BLaER1 (cell line): Measurements from ENCODE around the gene TSPAN18.

Source experiments
- H3K27ac ChIP-seq: shearing (Covaris generic); formaldehyde crosslinking; 2 replicates; pipeline ENCODE4 v1.8.1; 2022
- H3K27me3 ChIP-seq: shearing (Covaris generic); formaldehyde crosslinking; 2 replicates; pipeline ENCODE4 v1.8.1; 2022
- H3K36me3 ChIP-seq: shearing (Covaris generic); formaldehyde crosslinking; 2 replicates; pipeline ENCODE4 v1.8.1; 2022
- H3K4me1 ChIP-seq: shearing (Covaris generic); formaldehyde crosslinking; 2 replicates; pipeline ENCODE4 v1.8.1; 2022
- H3K4me2 ChIP-seq: shearing (Covaris generic); formaldehyde crosslinking; 2 replicates; pipeline ENCODE4 v1.8.1; 2022
- H3K4me3 ChIP-seq: shearing (Covaris generic); formaldehyde crosslinking; 2 replicates; pipeline ENCODE4 v1.8.1; 2022
- H3K9ac ChIP-seq: shearing (Covaris generic); formaldehyde crosslinking; 2 replicates; pipeline ENCODE4 v1.8.1; 2022
- H3K9me3 ChIP-seq: shearing (Covaris generic); formaldehyde crosslinking; 2 replicates; pipeline ENCODE4 v1.8.1; 2022
- H4K20me1 ChIP-seq: shearing (Covaris generic); formaldehyde crosslinking; 2 replicates; pipeline ENCODE4 v1.8.1; 2022
- Cebpa-rat ChIP-seq: shearing (Covaris generic); IDR thresholded peaks from 2 replicates; pipeline ENCODE4 v1.8.1; 2022

TSPAN18 gene

DNA sequence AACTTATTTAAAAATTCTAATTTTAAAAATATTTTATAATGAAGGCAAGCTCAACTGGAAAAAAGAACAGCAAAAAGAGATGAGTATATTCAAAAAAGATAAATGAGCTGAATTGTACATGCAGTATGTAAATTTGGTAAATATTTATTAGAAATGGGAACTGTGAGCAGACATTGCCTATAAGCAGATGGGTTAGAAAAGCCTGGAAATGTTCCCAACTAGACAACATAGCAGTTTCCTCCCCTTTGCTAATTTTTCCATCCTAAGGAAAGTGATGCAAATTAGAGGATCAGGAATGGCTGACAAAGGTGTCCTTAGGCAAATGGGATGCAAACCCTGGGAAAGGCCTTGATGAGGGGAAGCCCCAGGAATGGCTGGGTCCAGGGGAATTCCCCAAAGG is 186.7 kb downstream of the TSPAN18 start:
- no peaks in the 10 kb centered on the region for H3K27me3 ChIP-seq

DNA sequence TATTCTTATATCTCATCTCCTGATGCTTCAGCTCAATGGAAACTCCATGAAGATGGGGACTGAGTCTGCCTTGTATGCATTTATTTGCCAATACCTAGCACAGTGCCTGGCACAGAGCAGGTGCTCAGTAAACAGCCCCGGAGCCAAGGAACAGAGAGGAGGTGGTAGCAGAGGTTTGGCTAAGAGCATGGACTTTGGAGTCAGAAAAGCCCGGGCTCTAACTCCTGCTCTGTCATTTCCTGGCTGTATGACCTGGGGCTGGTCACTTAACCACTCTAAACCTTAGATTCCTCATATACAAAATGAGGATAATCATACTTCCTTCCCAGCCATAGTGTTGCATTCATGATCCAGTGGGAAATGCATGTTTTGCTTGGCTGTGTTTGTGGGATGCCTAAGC is 187.3 kb downstream of the TSPAN18 start:
- Histone ChIP-seq H3K4me3 (no peak overlapping the region), H3K9me3 (no peaks in the 10 kb centered on the region), H3K4me1 (peaks cover 80% of the 10 kb centered on the region), H3K4me2 (peak overlapping the region; percentile 81), H3K9ac (no peak overlapping the region), H3K27me3 (no peaks in the 10 kb centered on the region), H3K36me3 (no peaks in the 10 kb centered on the region), H3K27ac (no peak overlapping the region), H4K20me1 (peaks cover 16% of the 10 kb centered on the region; the same call in 1 of the 2 replicates)
- no peak for TF ChIP-seq Cebpa-rat

More for the DNA sequence above, 186.7 kb downstream of the TSPAN18 start:
- H3K4me2 ChIP-seq, result no peak overlapping the region
- peaks cover 80% of the 10 kb centered on the region for H3K4me1 ChIP-seq
- no peak overlapping the region for H3K27ac ChIP-seq
- no peak overlapping the region for H3K9ac ChIP-seq
- no peaks in the 10 kb centered on the region for H3K9me3 ChIP-seq
- no peak for TF ChIP-seq Cebpa-rat
- no peak overlapping the region for H3K4me3 ChIP-seq
- peaks cover 16% of the 10 kb centered on the region; the same call in 1 of the 2 replicates for H4K20me1 ChIP-seq
- H3K36me3 ChIP-seq, result no peaks in the 10 kb centered on the region

DNA sequence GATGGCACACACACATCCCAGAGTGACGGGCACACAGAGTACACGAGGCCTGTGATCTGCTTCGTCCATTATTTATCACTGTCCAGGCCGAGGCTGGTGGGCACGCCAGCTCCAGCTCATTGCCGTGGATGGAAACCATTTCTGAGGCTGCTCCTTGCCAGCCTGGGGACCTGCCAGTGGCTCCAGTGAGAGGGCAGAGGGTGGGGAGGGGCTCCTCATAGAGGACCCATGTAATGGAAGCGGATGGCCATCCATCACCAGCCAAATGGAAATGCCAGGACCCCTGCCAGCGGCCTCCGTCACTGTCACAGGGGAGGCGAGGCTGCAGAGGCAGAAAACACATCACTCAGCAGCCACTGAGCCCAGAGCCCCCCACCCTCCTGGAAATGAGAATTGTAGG is 188.2 kb downstream of the TSPAN18 start:
- Histone ChIP-seq H3K27me3 (no peaks in the 10 kb centered on the region), H3K36me3 (no peaks in the 10 kb centered on the region), H3K9ac (peak overlapping the region; percentile 39; the same call in 1 of the 2 replicates), H3K27ac (peak overlapping the region; percentile 52), H3K4me2 (peak overlapping the region; percentile 81), H4K20me1 (peaks cover 16% of the 10 kb centered on the region; the same call in 1 of the 2 replicates), H3K4me1 (peaks cover 80% of the 10 kb centered on the region), H3K9me3 (no peaks in the 10 kb centered on the region), H3K4me3 (no peak overlapping the region)
- no peak for TF ChIP-seq Cebpa-rat

DNA sequence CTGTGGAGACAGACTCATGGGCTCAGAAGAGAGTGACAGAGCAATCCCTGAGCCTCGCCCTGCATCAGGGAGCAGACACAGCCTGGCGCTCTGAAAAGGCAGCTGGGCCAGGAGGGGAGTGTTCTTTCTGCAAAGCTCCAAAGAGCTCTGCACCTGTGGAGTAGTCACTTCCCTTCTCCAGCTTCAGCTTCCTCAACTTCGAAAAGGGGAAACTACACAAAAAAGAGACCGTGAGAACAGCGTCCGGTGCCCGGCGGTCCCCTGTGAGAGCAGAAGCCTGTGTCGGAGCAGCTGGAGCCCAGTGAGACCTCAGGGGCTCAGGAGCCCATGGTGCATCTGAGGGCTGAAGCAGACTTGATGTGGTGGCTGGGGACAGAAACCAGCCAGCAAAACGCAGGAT is 188.9 kb downstream of the TSPAN18 start:
- H3K9me3 ChIP-seq, result no peaks in the 10 kb centered on the region
- peak overlapping the region; percentile 81 for H3K4me2 ChIP-seq
- no peaks in the 10 kb centered on the region for H3K36me3 ChIP-seq
- H3K27me3 ChIP-seq, result no peaks in the 10 kb centered on the region
- no peak overlapping the region for H3K4me3 ChIP-seq
- TF ChIP-seq Cebpa-rat, result no peak
- H3K9ac ChIP-seq, result peak overlapping the region; percentile 39; the same call in 1 of the 2 replicates
- H3K4me1 ChIP-seq, result peaks cover 79% of the 10 kb centered on the region
- H4K20me1 ChIP-seq, result peaks cover 16% of the 10 kb centered on the region; the same call in 1 of the 2 replicates
- peak overlapping the region; percentile 58 for H3K27ac ChIP-seq

DNA sequence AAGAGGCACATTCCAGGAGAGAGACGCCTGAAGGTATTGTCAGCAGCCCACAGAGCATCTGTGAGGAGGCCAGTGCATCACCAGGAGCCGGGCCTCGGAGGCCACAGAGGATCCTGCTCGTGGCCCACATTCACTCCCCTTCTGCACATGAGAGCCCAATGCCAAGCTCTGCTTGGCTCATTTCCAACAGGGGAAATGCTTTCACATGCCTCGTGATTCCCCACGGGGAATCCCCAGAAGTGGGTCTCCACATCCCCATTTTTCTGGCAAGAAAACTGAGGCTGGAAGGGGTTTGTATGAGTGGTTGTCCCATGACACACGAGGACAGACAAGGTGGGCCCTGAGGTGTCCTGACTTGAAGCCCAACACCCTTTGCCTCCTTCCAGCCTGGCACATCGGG is 189.6 kb downstream of the TSPAN18 start:
- no peaks in the 10 kb centered on the region for H3K9me3 ChIP-seq
- peak overlapping the region; percentile 25; the same call in 1 of the 2 replicates for H3K9ac ChIP-seq
- H3K27ac ChIP-seq, result peak overlapping the region; percentile 58
- peaks cover 16% of the 10 kb centered on the region; the same call in 1 of the 2 replicates for H4K20me1 ChIP-seq
- no peaks in the 10 kb centered on the region for H3K27me3 ChIP-seq
- no peak overlapping the region for H3K4me3 ChIP-seq
- no peak for TF ChIP-seq Cebpa-rat
- no peaks in the 10 kb centered on the region for H3K36me3 ChIP-seq
- H3K4me1 ChIP-seq, result peaks cover 71% of the 10 kb centered on the region
- H3K4me2 ChIP-seq, result peak overlapping the region; percentile 81

DNA sequence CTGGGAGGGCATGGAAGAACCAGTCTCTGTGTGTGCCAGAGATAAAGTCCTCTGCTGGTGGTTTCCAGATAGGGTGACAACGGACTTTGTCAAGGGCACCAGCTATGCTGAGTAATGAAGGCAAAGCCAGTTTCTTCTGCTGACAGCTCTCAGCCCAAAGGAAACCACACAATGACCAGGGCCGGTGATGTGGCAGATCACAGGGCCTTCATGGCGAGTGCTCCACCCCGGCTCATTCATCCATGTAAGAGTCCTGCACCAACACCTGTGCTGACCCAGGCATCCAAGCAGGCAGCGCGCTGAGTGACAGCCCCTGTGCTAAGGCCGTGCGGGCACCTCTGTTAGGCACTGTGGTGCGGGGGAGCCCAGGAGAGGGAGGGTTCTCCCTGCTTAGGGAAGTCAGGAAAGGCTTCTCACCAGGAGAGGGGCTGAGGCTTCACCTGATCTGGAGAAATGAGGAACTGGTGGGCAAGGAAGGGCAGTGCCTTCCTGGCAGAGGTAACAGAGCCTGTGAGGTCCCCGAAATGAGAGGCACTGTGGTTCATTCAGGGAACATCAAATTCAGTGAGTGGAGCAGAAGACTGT is 190.1 kb downstream of the TSPAN18 start:
- Histone ChIP-seq H3K27me3 (no peaks in the 10 kb centered on the region), H4K20me1 (peaks cover 16% of the 10 kb centered on the region; the same call in 1 of the 2 replicates), H3K4me2 (peak overlapping the region; percentile 81), H3K27ac (peak overlapping the region; percentile 58; the same call in 1 of the 2 replicates), H3K4me3 (no peak overlapping the region), H3K9ac (no peak overlapping the region), H3K36me3 (no peaks in the 10 kb centered on the region), H3K4me1 (peaks cover 66% of the 10 kb centered on the region), H3K9me3 (no peaks in the 10 kb centered on the region)
- no peak for TF ChIP-seq Cebpa-rat

DNA sequence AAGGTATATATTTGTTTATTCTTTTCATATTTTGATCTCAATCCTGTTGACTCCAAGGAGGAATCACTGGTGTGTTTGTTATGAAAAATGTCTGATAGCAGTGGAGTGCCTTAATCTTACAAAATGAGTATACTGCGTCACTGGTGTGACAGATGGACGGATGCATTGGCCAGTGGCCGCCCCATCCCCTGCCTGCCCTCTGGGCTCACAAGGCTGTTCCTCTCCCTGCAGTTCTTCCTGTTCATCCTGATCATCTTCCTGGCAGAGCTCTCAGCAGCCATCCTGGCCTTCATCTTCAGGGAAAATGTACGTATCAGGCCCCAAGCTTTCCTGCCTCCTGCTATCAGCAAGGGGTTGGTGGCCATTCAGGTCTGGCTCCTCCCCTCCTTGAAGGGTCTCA is 191.0 kb downstream of the TSPAN18 start:
- Histone ChIP-seq H3K4me2 (peak overlapping the region; percentile 16; the same call in 1 of the 2 replicates), H3K27me3 (no peaks in the 10 kb centered on the region), H3K36me3 (no peaks in the 10 kb centered on the region)

DNA sequence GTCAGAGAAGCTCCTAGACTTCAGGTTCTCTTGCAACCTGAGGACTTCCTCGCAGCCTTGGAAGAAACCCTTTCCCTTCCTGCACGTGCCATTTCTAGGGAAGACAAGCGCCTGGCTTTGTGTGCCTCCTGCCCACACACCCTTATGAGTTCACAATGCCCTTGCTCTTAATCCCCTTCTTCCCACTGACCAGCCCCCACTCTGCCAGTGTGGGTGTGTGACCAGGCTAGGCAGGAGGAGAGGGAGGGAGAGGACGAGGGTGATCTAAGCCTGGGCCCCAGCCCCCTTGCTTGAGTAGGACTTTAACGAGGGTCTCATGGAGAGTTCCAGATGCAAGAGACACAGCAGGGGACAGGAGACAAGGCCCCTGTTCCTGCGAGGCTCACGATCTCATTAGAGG is 193.7 kb downstream of the TSPAN18 start:
- Histone ChIP-seq H3K4me2 (no peak overlapping the region), H3K9ac (no peak overlapping the region), H3K4me1 (peaks cover 52% of the 10 kb centered on the region), H3K27me3 (no peaks in the 10 kb centered on the region), H4K20me1 (peaks cover 9% of the 10 kb centered on the region; the same call in 1 of the 2 replicates), H3K36me3 (no peaks in the 10 kb centered on the region), H3K4me3 (no peak overlapping the region), H3K27ac (no peak overlapping the region), H3K9me3 (no peaks in the 10 kb centered on the region)
- TF ChIP-seq Cebpa-rat, result no peak

More for the DNA sequence above, 191.0 kb downstream of the TSPAN18 start:
- H3K4me3 ChIP-seq, result no peak overlapping the region
- H4K20me1 ChIP-seq, result peaks cover 16% of the 10 kb centered on the region; the same call in 1 of the 2 replicates
- TF ChIP-seq Cebpa-rat, result no peak
- peaks cover 61% of the 10 kb centered on the region for H3K4me1 ChIP-seq
- H3K9ac ChIP-seq, result no peak overlapping the region
- H3K9me3 ChIP-seq, result no peaks in the 10 kb centered on the region
- H3K27ac ChIP-seq, result no peak overlapping the region

DNA sequence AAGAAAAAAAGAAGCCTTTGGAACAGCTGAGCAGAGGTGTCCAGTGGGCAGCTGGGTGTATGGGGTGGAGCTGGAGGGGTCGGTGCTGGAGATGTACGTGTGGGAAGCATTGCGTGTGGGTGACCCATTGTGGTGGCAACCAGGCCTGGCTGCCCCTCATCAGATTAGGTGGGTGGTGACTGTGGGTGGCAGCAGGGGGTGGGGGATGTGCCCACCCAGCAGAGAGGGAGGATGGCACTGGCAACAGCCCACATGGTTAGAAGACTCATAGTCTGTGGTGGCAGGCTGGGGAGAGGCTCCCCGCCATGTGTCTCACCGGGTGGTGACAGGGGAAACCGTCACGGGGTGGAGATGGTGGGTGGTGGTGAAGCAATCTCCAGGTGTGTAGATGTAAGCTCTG is 196.4 kb downstream of the TSPAN18 start:
- H3K4me2 ChIP-seq, result peak overlapping the region; percentile 12; the same call in 1 of the 2 replicates
- no peaks in the 10 kb centered on the region for H3K9me3 ChIP-seq
- 0 out of 2 replicates have a peak overlapping the region, but pooled peaks have one; percentile 2 for H3K27ac ChIP-seq
- H3K9ac ChIP-seq, result no peak overlapping the region
- no peaks in the 10 kb centered on the region for H3K27me3 ChIP-seq
- no peak overlapping the region for H3K4me3 ChIP-seq
- peaks cover 12% of the 10 kb centered on the region for H4K20me1 ChIP-seq
- TF ChIP-seq Cebpa-rat, result no peak
- peaks cover 50% of the 10 kb centered on the region for H3K4me1 ChIP-seq
- no peaks in the 10 kb centered on the region for H3K36me3 ChIP-seq

DNA sequence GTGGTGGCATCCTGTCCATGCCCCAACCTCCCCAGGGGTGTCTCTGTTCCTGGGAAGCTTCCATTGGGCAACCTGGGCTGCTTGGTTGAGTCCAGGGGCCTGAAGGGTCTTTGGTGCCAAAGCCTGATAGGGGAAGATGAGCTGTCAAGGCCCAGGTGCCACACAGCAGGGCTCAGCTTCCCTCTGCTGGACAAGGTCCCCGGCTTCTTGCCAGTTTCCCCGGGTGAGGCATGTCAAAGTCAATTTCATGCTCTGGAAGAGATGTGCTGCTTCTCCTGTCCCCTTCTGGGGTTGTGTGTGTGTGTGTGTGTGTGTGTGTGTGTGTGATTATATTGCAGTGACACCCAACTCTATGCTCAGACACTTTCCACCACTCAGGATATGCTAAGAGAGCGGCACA is 197.0 kb downstream of the TSPAN18 start:
- no peaks in the 10 kb centered on the region for H3K36me3 ChIP-seq
- no peaks in the 10 kb centered on the region for H3K9me3 ChIP-seq
- no peaks in the 10 kb centered on the region for H3K27me3 ChIP-seq
- H4K20me1 ChIP-seq, result peaks cover 19% of the 10 kb centered on the region
- peaks cover 48% of the 10 kb centered on the region for H3K4me1 ChIP-seq
- H3K9ac ChIP-seq, result no peak overlapping the region
- H3K4me2 ChIP-seq, result no peak overlapping the region
- TF ChIP-seq Cebpa-rat, result no peak
- no peak overlapping the region for H3K4me3 ChIP-seq
- H3K27ac ChIP-seq, result 0 out of 2 replicates have a peak overlapping the region, but pooled peaks have one; percentile 2
